Measurements from ENCODE around the gene BCL10. TPM values are rescaled to one million over a fixed set of nuclear protein-coding genes. Genes with fewer than 3 reads are reported as not detected.

BCL10 gene
- total RNA-seq, 4 donors from 2014 or later, result 25.6 to 45.7 (median 37.0) TPM

GRCh38 chr1:85276978-85277639 is 677 bp upstream of the BCL10 start:
- H3K27me3 ChIP-seq, result no peaks in the 10 kb centered on the region
- no peaks in the 10 kb centered on the region for H3K36me3 ChIP-seq
- no peaks in the 10 kb centered on the region for H3K9me3 ChIP-seq
- peaks cover 0 to 42% (median 8%) of the 10 kb centered on the region in 4 donors for H3K4me1 ChIP-seq
- peak overlapping the region; percentile 86 to 93 (median 92) for H3K4me3 ChIP-seq
- TF ChIP-seq CTCF (IDR thresholded peaks at IDR 0.05), result peak in 1 of 6 experiments; percentile 9
- TF ChIP-seq POLR2A (IDR thresholded peaks at IDR 0.05), result no peak
- peak overlapping the region; percentile 97 to 100 (median 98) for H3K27ac ChIP-seq
- no peak for DNase-seq

GRCh38 chr1:85275701-85276214 is 674 bp downstream of the BCL10 start:
- H3K9me3 ChIP-seq, result no peaks in the 10 kb centered on the region
- peaks cover 0 to 47% (median 8%) of the 10 kb centered on the region in 4 donors for H3K4me1 ChIP-seq
- peak overlapping the region; percentile 86 to 93 (median 92) for H3K4me3 ChIP-seq
- peak in 1 of 3 donors; percentile 39 for DNase-seq
- no peaks in the 10 kb centered on the region for H3K27me3 ChIP-seq
- peak overlapping the region; percentile 97 to 100 (median 98) for H3K27ac ChIP-seq
- no peak for TF ChIP-seq CTCF (IDR thresholded peaks at IDR 0.05)
- TF ChIP-seq POLR2A (IDR thresholded peaks at IDR 0.05), result no peak
- H3K36me3 ChIP-seq, result peaks cover 0 to 3% (median 0%) of the 10 kb centered on the region in 3 donors

- Histone ChIP-seq H3K36me3 (peaks cover 0 to 10% (median 0%) of the 10 kb centered on the region in 3 donors), H3K27me3 (no peaks in the 10 kb centered on the region), H3K4me1 (peaks cover 0 to 53% (median 8%) of the 10 kb centered on the region in 4 donors), H3K9me3 (no peaks in the 10 kb centered on the region), H3K4me3 (peak overlapping the region; percentile 86 to 93 (median 92)), H3K27ac (peak overlapping the region; percentile 97 to 100 (median 98))
- no peak for DNase-seq
- TF ChIP-seq CTCF (IDR thresholded peaks at IDR 0.05), result no peak
- TF ChIP-seq POLR2A (IDR thresholded peaks at IDR 0.05), result peak; percentile 55 to 76
These were observed 1.4 kb downstream of the BCL10 start for GRCh38 chr1:85274969-85275453.

GRCh38 chr1:85273397-85273796 is 3.0 kb downstream of the BCL10 start:
- Histone ChIP-seq H3K4me1 (peaks cover 0 to 44% (median 8%) of the 10 kb centered on the region in 4 donors), H3K27me3 (no peaks in the 10 kb centered on the region), H3K27ac (peak overlapping the region in 1 of 4 donors; percentile 5), H3K4me3 (peak overlapping the region in 1 of 4 donors; percentile 17), H3K36me3 (peaks cover 0 to 26% (median 0%) of the 10 kb centered on the region in 3 donors), H3K9me3 (no peaks in the 10 kb centered on the region)
- TF ChIP-seq POLR2A (IDR thresholded peaks at IDR 0.05) (no peak), CTCF (IDR thresholded peaks at IDR 0.05) (no peak)
- no peak for DNase-seq

GRCh38 chr1:85268801-85269585 is 7.4 kb downstream of the BCL10 start:
- no peak overlapping the region for H3K27ac ChIP-seq
- H3K36me3 ChIP-seq, result peaks cover 0 to 66% (median 0%) of the 10 kb centered on the region in 3 donors
- DNase-seq, result no peak
- H3K27me3 ChIP-seq, result no peaks in the 10 kb centered on the region
- H3K4me3 ChIP-seq, result no peak overlapping the region
- peaks cover 0 to 31% (median 0%) of the 10 kb centered on the region in 4 donors for H3K4me1 ChIP-seq
- H3K9me3 ChIP-seq, result no peaks in the 10 kb centered on the region
- TF ChIP-seq POLR2A (IDR thresholded peaks at IDR 0.05) (no peak), CTCF (IDR thresholded peaks at IDR 0.05) (no peak)
